IMR-90 (cell line): ENCODE measurements around the gene SLC35E2B. TPM values are rescaled to one million over a fixed set of nuclear protein-coding genes. Genes with fewer than 3 reads are reported as not detected.
"Not testable (repeated sequence)": the region's sequence is repeated elsewhere in the genome, so short reads cannot be mapped to it uniquely, and the experiment has no call there.

Source experiments
- ATAC-seq: fragments of 200-7000 bp; cut with Tn5 transposase; 2 replicates; pipeline ENCODE4 v1.9.1; 2020; ENCODE audit warnings: low read depth, mild to moderate bottlenecking, moderate library complexity
- BruUV-seq: library from RNA; stranded (reverse); fragments of 400-500 nt; replicated peaks from 2 replicates; lab custom pipeline; 2021; lab: Mats Ljungman, UMichigan
- CTCF ChIA-PET: fragments of 300-600 bp; formaldehyde crosslinking; extraction: SDS; loops from one replicate; lab custom pipeline; 2021; ENCODE audit warnings: antibody characterized with exemption; lab: Yijun Ruan, JAX
- POLR2A ChIA-PET: fragments of 300-600 bp; sonication (Branson Sonifier 250); formaldehyde crosslinking; loops from one replicate; lab custom pipeline; 2022; ENCODE audit warnings: antibody characterized with exemption; ENCODE audit not compliant: unreplicated experiment; lab: Charles Lee
- DNase-seq: peaks from one replicate; pipeline ENCODE4 v3.0.0; 2013
- H2AFZ ChIP-seq: replicated peaks from 2 replicates; pipeline ENCODE3; 2013; ENCODE audit warnings: low read length, mild to moderate bottlenecking; ENCODE audit not compliant: poor library complexity
- H2AK5ac ChIP-seq: 2 replicates; pipeline ENCODE4 v1.6.1; 2013; ENCODE audit warnings: low read depth, low read length, inconsistent platforms
- H2AK9ac ChIP-seq: replicated peaks from 2 replicates; pipeline ENCODE3; 2013; ENCODE audit warnings: mild to moderate bottlenecking, low read depth, low read length, moderate library complexity; ENCODE audit not compliant: poor library complexity
- H2BK120ac ChIP-seq: 2 replicates; pipeline ENCODE4 v1.6.1; 2013; ENCODE audit warnings: low read depth, low read length, inconsistent platforms
- H2BK15ac ChIP-seq: 3 replicates; pipeline ENCODE4 v1.6.1; 2013; ENCODE audit warnings: low read depth, low read length, inconsistent platforms
- H2BK20ac ChIP-seq: 2 replicates; pipeline ENCODE4 v1.6.1; 2013; ENCODE audit warnings: low read depth, mild to moderate bottlenecking, inconsistent platforms, low read length, moderate library complexity
- H2BK5ac ChIP-seq: 2 replicates; pipeline ENCODE4 v1.6.1; 2013; ENCODE audit warnings: mild to moderate bottlenecking, low read depth, low read length, inconsistent platforms; ENCODE audit not compliant: poor library complexity, severe bottlenecking
- H3K14ac ChIP-seq: replicated peaks from 2 replicates; pipeline ENCODE4 v1.6.1; 2013; ENCODE audit warnings: low read depth, low read length, inconsistent platforms
- H3K18ac ChIP-seq: 2 replicates; pipeline ENCODE4 v1.6.1; 2013; ENCODE audit warnings: low read depth, low read length, control low read depth
- H3K23ac ChIP-seq: 2 replicates; pipeline ENCODE4 v1.6.1; 2013; ENCODE audit warnings: low read depth, low read length, inconsistent platforms
- H3K27ac ChIP-seq: 2 replicates; pipeline ENCODE4 v1.5.1; 2013; ENCODE audit warnings: mild to moderate bottlenecking, control low read depth, low read length; ENCODE audit not compliant: insufficient read depth
- H3K27me3 ChIP-seq: 2 replicates; pipeline ENCODE4 v1.6.1; 2013; ENCODE audit warnings: low read length; ENCODE audit not compliant: control insufficient read depth, insufficient read depth
- H3K36me3 ChIP-seq: 2 replicates; pipeline ENCODE4 v1.6.1; 2013; ENCODE audit warnings: low read length, mixed read lengths; ENCODE audit not compliant: control insufficient read depth, insufficient read depth
- H3K4ac ChIP-seq: 2 replicates; pipeline ENCODE4 v1.6.1; 2013; ENCODE audit warnings: low read depth, low read length, inconsistent platforms
- H3K4me1 ChIP-seq: 2 replicates; pipeline ENCODE4 v1.6.1; 2013; ENCODE audit warnings: low read length, mixed read lengths; ENCODE audit not compliant: control insufficient read depth, insufficient read depth
- H3K4me2 ChIP-seq: 2 replicates; pipeline ENCODE4 v1.6.1; 2013; ENCODE audit warnings: low read depth, mild to moderate bottlenecking, control low read depth, low read length, moderate library complexity
- H3K4me3 ChIP-seq: 2 replicates; pipeline ENCODE4 v1.5.1; 2013; ENCODE audit warnings: low read depth, mild to moderate bottlenecking, control low read depth, low read length, moderate library complexity; ENCODE audit not compliant: insufficient read depth
- H3K56ac ChIP-seq: 2 replicates; pipeline ENCODE4 v1.6.1; 2013; ENCODE audit warnings: low read length, inconsistent platforms; ENCODE audit not compliant: insufficient read depth; ENCODE audit errors: extremely low read depth
- H3K79me1 ChIP-seq, 2 experiments: 2 replicates each; pipeline ENCODE4 v1.6.1; 2013; ENCODE audit warnings: low read length in 2 of 2, inconsistent platforms in 1 of 2, low read depth in 1 of 2
- H3K9ac ChIP-seq: 2 replicates; pipeline ENCODE4 v1.6.1; 2013; ENCODE audit warnings: low read depth, low read length, control low read depth
- H3K9me1 ChIP-seq: 2 replicates; pipeline ENCODE4 v1.6.1; 2013; ENCODE audit warnings: low read length, inconsistent platforms; ENCODE audit not compliant: insufficient read depth
- H3K9me3 ChIP-seq: 2 replicates; pipeline ENCODE4 v1.6.1; 2013; ENCODE audit warnings: low read length; ENCODE audit not compliant: control insufficient read depth, insufficient read depth
- H4K20me1 ChIP-seq: 2 replicates; pipeline ENCODE4 v1.6.1; 2013; ENCODE audit warnings: low read length, inconsistent platforms; ENCODE audit not compliant: insufficient read depth
- H4K5ac ChIP-seq: 2 replicates; pipeline ENCODE4 v1.6.1; 2013; ENCODE audit warnings: mild to moderate bottlenecking, low read depth, low read length, control low read depth
- H4K8ac ChIP-seq, 2 experiments: 2 replicates each; pipeline ENCODE4 v1.6.1; 2013; ENCODE audit warnings: low read depth in 2 of 2, low read length in 2 of 2, control low read depth in 1 of 2, inconsistent platforms in 1 of 2
- H4K91ac ChIP-seq: 2 replicates; pipeline ENCODE4 v1.6.1; 2013; ENCODE audit warnings: low read depth, low read length, inconsistent platforms; ENCODE audit not compliant: insufficient read depth
- WGBS, 2 experiments: methylation state at CpG; one replicate each; pipeline versions ENCODE4 v1.1.5 to v1.1.7; 2013; ENCODE audit warnings: missing lambda C conversion rate in 2 of 2; ENCODE audit not compliant: insufficient read length in 1 of 2; ENCODE audit errors: extremely low coverage in 2 of 2; 5-methylcytosine and 5-hydroxymethylcytosine counted together
- dilution Hi-C: fragments of 300-500 bp; cut with HindIII; formaldehyde crosslinking; loops from one replicate; pipeline ENCODE4 v1.14.3; 2018; ENCODE audit warnings: low sequenced_read_pairs; ENCODE audit not compliant: unreplicated experiment
- in situ Hi-C: fragments of 300-500 bp; cut with MboI; formaldehyde crosslinking; loops from 3 replicates; pipeline ENCODE4 v1.14.3; 2019; ENCODE audit warnings: low sequenced_read_pairs, inconsistent platforms, mixed read lengths
- intact Hi-C: fragments of 100-400 bp; cut with micrococcal nuclease; formaldehyde crosslinking; loops from 2 replicates; pipeline ENCODE4 v1.10.0; 2022
- polyA plus RNA-seq, 3 experiments: library from polyadenylated mRNA; depleted of rRNA; stranded (reverse); fragments of >200 nt; gene quantifications; 2 replicates each; pipeline ENCODE4 v1.2.3, GENCODE V29; 2012; ENCODE audit warnings: low replicate concordance in 1 of 3
- total RNA-seq: library from RNA; depleted of rRNA; stranded (reverse); fragments of >200 nt; gene quantifications from 2 replicates; pipeline ENCODE4 v1.2.3, GENCODE V29; 2012

SLC35E2B gene
- total and polyA plus RNA-seq, 2 of the 4 experiments (the other 2 are of a cell fraction), result 14.9 to 30.2 TPM

GRCh38 chr1:1640711-1641461 is 51.7 kb downstream of the SLC35E2B start:
- WGBS, 2 experiments, result 98% methylated on average over 6 of the region's 38 CpGs; no CpG with 5 or more reads in 1 of the 2 experiments
- BruUV-seq, H2BK20ac ChIP-seq, H2AK5ac ChIP-seq, ATAC-seq, H3K4me2 ChIP-seq, H3K56ac ChIP-seq, H3K27ac ChIP-seq, H4K91ac ChIP-seq, in situ Hi-C loops, H3K79me1 ChIP-seq, H3K4ac ChIP-seq, H4K20me1 ChIP-seq, H3K4me1 ChIP-seq, CTCF ChIA-PET, H2BK15ac ChIP-seq, H2BK120ac ChIP-seq, H3K18ac ChIP-seq, H3K23ac ChIP-seq, H3K4me3 ChIP-seq, H3K9me1 ChIP-seq, H4K8ac ChIP-seq, dilution Hi-C loops, DNase-seq, H2AFZ ChIP-seq, H3K9ac ChIP-seq, H3K9me3 ChIP-seq, H4K5ac ChIP-seq, H3K27me3 ChIP-seq, H3K14ac ChIP-seq, H2AK9ac ChIP-seq, H2BK5ac ChIP-seq, intact Hi-C loops: not testable (repeated sequence)
- POLR2A ChIA-PET, result interaction anchor here (0.6 kb wide), 1 partner anchor 26 kb away, joined by 3 read pairs; no protein-coding TSS in a partner anchor
- peaks cover 14% of the 10 kb centered on the region for H3K36me3 ChIP-seq

DNA sequence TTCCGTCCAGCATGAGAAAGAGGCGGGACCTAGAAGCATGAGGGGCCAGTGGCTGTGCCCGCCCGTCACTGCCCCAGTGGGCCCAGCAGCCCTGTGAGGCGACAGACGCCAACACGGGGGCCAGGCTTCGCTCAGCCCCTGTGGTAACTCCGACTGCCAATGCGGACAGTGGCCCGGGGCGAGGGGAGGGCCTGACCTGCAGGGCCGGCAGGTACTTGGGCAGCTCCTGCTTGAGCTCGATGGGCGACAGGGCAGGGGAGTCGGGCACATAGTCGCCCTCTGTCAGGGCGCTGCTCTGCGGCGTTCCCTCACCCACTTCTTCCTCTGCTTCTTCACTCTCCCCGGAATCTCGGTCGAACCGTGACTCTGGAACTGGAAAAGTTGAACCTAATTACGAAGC is 52.5 kb downstream of the SLC35E2B start:
- H2BK15ac ChIP-seq, H3K4me3 ChIP-seq, H3K4me1 ChIP-seq, H2BK120ac ChIP-seq, CTCF ChIA-PET, H3K27ac ChIP-seq, H3K14ac ChIP-seq, H3K18ac ChIP-seq, H4K8ac ChIP-seq, H3K56ac ChIP-seq, in situ Hi-C loops, ATAC-seq, H4K5ac ChIP-seq, intact Hi-C loops, H3K9me3 ChIP-seq, H2AK5ac ChIP-seq, DNase-seq, POLR2A ChIA-PET, BruUV-seq, H2AFZ ChIP-seq, H3K9me1 ChIP-seq, H3K27me3 ChIP-seq, dilution Hi-C loops, H3K9ac ChIP-seq, H3K79me1 ChIP-seq, H2BK20ac ChIP-seq, H4K20me1 ChIP-seq, H3K4me2 ChIP-seq, H2BK5ac ChIP-seq, H4K91ac ChIP-seq, H2AK9ac ChIP-seq, H3K23ac ChIP-seq, H3K4ac ChIP-seq: not testable (repeated sequence)
- H3K36me3 ChIP-seq, result peaks cover 11% of the 10 kb centered on the region
- no CpG with 5 or more reads among the region's 25 CpGs for WGBS, 2 experiments
